Left ventricle myocardium inferior (tissue), 1 donor: Measurements from ENCODE around the gene FAT2. TPM values are rescaled to one million over a fixed set of nuclear protein-coding genes. Genes with fewer than 3 reads are reported as not detected.

Experiments used
- DNase-seq: peaks from one replicate; pipeline ENCODE4 v3.0.0-alpha.2; 2020
- H3K27ac ChIP-seq: fragments of 200-600 bp; replicated peaks from 2 replicates; pipeline ENCODE4 v1.8.0; 2021
- H3K27me3 ChIP-seq: fragments of 200-600 bp; 2 replicates; pipeline ENCODE4 v1.8.0; 2021; ENCODE audit warnings: low read depth
- H3K36me3 ChIP-seq: fragments of 200-600 bp; 2 replicates; pipeline ENCODE4 v1.8.0; 2021
- H3K4me1 ChIP-seq: fragments of 200-600 bp; 2 replicates; pipeline ENCODE4 v1.8.0; 2021
- H3K4me3 ChIP-seq: fragments of 200-600 bp; 2 replicates; pipeline ENCODE4 v1.8.0; 2021; ENCODE audit warnings: mild to moderate bottlenecking, moderate library complexity
- H3K9me3 ChIP-seq: fragments of 200-600 bp; replicated peaks from 2 replicates; pipeline ENCODE4 v1.8.0; 2021
- intact Hi-C: fragments of 100-400 bp; cut with micrococcal nuclease; formaldehyde crosslinking; loops from one replicate; pipeline ENCODE4 v1.11.0; 2022
- total RNA-seq: library from RNA; stranded (reverse); fragmentation: NEBNext Ultra II Directional; extraction: Animal tissue kit (Norgen Biotek cat#: 25700); gene quantifications from one replicate; pipeline ENCODE4 v1.2.1, GENCODE V29; 2021
- TF ChIP-seq, protein P1 (sequence below): fragments of 200-600 bp; IDR thresholded peaks from 2 replicates; pipeline ENCODE4 v1.8.0; 2021; ENCODE audit warnings: antibody characterized with exemption, mild to moderate bottlenecking, borderline replicate concordance
- donor health status: DM: no; HTN: yes; CAD: no; lungs with severe emphysema.

FAT2 gene
- total RNA-seq, 1 donor from 2014 or later: not detected

DNA sequence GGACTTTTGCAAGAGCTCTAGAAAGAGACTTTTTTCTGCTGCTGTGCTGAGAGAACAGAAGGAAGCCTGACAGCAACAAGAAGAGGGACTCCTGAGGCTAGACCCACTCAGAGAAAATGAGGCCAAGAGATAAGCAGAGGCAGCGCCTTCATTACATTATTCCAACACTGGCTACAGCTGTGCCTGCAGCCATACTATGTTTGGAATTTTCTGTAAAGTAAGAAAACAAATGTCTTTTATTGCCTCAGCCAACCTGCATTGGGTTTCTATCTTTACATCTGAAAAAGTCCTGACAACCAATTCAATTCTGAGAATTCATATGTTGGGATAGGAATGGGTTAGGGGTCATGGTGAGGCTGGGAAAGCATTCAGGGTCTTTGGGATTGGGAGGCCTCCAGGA lies 33.7 kb downstream of the FAT2 start:
- no peaks in the 10 kb centered on the region for H3K36me3 ChIP-seq
- no peaks in the 10 kb centered on the region for H3K4me1 ChIP-seq
- no peaks in the 10 kb centered on the region for H3K27me3 ChIP-seq
- no peaks in the 10 kb centered on the region for H3K9me3 ChIP-seq
- TF ChIP-seq, protein P1, sequence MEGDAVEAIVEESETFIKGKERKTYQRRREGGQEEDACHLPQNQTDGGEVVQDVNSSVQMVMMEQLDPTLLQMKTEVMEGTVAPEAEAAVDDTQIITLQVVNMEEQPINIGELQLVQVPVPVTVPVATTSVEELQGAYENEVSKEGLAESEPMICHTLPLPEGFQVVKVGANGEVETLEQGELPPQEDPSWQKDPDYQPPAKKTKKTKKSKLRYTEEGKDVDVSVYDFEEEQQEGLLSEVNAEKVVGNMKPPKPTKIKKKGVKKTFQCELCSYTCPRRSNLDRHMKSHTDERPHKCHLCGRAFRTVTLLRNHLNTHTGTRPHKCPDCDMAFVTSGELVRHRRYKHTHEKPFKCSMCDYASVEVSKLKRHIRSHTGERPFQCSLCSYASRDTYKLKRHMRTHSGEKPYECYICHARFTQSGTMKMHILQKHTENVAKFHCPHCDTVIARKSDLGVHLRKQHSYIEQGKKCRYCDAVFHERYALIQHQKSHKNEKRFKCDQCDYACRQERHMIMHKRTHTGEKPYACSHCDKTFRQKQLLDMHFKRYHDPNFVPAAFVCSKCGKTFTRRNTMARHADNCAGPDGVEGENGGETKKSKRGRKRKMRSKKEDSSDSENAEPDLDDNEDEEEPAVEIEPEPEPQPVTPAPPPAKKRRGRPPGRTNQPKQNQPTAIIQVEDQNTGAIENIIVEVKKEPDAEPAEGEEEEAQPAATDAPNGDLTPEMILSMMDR: no peak
- H3K4me3 ChIP-seq: no peak overlapping the region
- DNase-seq: no peak
- no peak overlapping the region for H3K27ac ChIP-seq
- intact Hi-C loops: no loop called here

DNA sequence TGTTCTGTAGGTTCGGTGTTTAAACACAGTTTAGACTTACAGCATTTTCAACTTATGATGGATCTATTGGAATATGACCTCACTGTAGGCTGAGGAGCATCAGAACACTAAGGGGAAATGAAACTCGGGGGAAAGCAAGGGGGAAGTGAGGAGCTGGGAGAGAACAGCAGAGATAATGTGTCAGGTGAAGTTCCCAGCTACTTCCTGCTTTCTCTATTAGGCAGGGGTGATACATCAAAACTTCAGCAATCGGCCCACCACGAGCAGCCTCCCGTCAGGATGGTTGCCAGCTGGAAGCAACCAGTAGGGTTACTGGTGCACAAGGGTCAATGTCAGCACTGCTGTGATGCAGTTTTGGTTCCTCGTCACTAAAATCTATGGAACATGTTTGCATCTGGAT lies 34.3 kb downstream of the FAT2 start:
- DNase-seq: no peak
- H3K27me3 ChIP-seq: no peaks in the 10 kb centered on the region
- no peaks in the 10 kb centered on the region for H3K36me3 ChIP-seq
- no peak overlapping the region for H3K4me3 ChIP-seq
- H3K9me3 ChIP-seq: no peaks in the 10 kb centered on the region
- no peaks in the 10 kb centered on the region for H3K4me1 ChIP-seq
- TF ChIP-seq, protein P1: no peak
- intact Hi-C loops: no loop called here
- no peak overlapping the region for H3K27ac ChIP-seq

DNA sequence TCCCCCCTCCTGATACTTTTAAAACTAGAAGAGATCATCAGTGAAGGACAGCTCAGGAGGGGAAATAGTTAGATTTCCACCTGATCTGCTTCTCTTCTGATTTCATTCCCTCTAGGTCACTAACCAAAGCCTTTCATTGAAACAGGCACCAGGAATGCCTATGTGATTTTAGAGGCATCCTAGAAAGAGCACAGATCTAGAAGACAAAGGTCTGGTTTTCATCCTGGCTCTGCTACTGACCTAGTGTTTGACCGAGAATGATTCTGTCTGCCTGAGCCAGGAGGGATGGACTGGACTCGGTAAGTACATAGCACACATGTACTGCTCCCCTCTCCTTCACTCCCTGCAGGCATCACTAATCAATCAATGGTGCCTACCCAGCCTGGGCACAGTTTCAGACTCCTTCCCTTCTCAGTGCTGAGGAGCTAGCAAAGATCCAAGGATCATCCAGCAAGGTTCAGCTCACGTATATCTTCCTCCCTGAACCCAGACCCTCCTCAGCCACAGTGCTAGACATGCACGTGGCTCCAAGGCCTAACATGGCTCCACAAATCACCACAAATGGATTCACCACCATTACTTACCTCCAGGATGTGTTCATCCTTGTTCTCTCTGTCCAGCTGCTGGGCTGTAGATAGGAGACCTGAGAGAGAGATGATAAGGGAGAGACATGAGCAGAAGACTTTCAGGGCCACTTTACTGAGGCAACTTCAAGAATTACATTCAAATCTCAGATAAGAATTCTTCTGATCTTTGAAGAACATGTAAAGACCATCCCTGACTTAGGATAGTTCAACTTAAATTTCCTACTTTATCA lies 35.2 kb downstream of the FAT2 start:
- TF ChIP-seq, protein P1: no peak
- Histone ChIP-seq H3K27me3 (no peaks in the 10 kb centered on the region), H3K4me3 (no peak overlapping the region), H3K9me3 (no peaks in the 10 kb centered on the region), H3K4me1 (no peaks in the 10 kb centered on the region), H3K27ac (no peak overlapping the region), H3K36me3 (no peaks in the 10 kb centered on the region)
- no peak for DNase-seq
- intact Hi-C loops: no loop called here

DNA sequence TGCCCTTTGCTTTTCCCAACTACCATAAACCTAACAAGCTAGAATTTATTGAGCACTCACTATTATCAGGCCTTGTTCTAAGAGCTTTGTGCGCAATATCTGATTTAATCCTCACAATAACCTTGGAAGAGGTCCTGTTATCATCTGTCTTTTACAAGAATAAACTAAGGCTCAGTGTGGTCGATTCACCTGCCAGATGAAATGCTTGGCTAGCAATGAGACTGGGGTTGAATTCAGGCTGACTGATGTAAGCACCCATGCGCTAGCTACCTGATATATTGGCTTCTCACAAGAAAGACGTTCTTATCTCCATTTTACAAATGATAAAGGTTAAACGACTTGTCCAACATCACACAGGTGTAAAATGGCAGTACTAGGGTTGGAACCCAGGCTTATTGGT lies 37.4 kb downstream of the FAT2 start:
- no peaks in the 10 kb centered on the region for H3K4me1 ChIP-seq
- H3K27ac ChIP-seq: no peak overlapping the region
- H3K9me3 ChIP-seq: no peaks in the 10 kb centered on the region
- H3K4me3 ChIP-seq: no peak overlapping the region
- H3K36me3 ChIP-seq: no peaks in the 10 kb centered on the region
- intact Hi-C loops: no loop called here
- no peak for DNase-seq
- TF ChIP-seq, protein P1: no peak
- H3K27me3 ChIP-seq: no peaks in the 10 kb centered on the region

DNA sequence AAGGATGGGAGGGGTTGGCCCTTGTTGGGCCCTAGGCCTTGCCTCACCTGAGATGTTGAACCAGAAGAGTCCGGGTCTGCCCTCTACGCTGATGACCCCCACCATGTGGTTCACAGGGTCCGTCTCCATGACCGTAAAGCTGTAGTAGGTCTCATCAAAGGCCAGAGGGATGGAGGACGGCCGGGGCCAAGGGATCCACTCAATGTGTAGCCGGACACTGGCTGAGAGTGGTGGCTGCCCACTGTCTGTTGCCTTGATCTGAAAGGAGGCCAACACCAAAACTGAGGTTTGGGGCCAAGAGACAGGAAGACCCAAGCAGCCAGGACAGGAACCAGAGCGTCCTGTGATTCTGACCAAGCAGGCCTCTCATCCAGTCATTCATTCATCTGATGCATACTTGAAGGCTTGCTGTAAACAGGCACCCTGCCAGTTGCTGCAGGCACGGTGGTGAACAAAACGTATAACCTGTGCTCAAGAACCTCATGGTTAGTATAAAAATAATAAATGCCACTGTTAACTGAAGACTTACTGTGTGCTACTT lies 37.9 kb downstream of the FAT2 start:
- Histone ChIP-seq H3K4me3 (no peak overlapping the region), H3K36me3 (no peaks in the 10 kb centered on the region), H3K27ac (no peak overlapping the region), H3K27me3 (no peaks in the 10 kb centered on the region), H3K4me1 (no peaks in the 10 kb centered on the region), H3K9me3 (no peaks in the 10 kb centered on the region)
- TF ChIP-seq, protein P1: no peak
- intact Hi-C loops: no loop called here
- DNase-seq: no peak
